Naive thymus-derived CD4-positive, alpha-beta T cell (primary cell): Measurements from ENCODE around the gene TADA3. TPM values are rescaled to one million over a fixed set of nuclear protein-coding genes. Genes with fewer than 3 reads are reported as not detected.

Source experiments
- ATAC-seq: fragments of 150-1000 bp; cut with Tn5 transposase; 2 replicates; pipeline ENCODE4 v1.10.0; 2021; ENCODE audit warnings: mild to moderate bottlenecking, moderate library complexity
- CTCF ChIA-PET: fragments of 350-600 bp; sonication (Branson Sonifier 250); formaldehyde crosslinking; loops from one replicate; lab custom pipeline; 2021; ENCODE audit warnings: antibody characterized with exemption; lab: Charles Lee
- POLR2A ChIA-PET: fragments of 350-600 bp; sonication (Branson Sonifier 250); formaldehyde crosslinking; loops from one replicate; lab custom pipeline; 2021; ENCODE audit warnings: antibody characterized with exemption, inconsistent platforms; lab: Charles Lee
- DNase-seq, 9 donors: peaks; one replicate each; pipeline versions ENCODE4 v3.0.0 to v3.0.0-alpha.2; 2020 to 2022; ENCODE audit warnings: mixed read lengths in 1 of 9
- H3K27ac ChIP-seq: one replicate; pipeline ENCODE4 v1.7.0; 2013; ENCODE audit warnings: mild to moderate bottlenecking, low read depth, low read length, moderate library complexity
- H3K27me3 ChIP-seq, 2 donors: one replicate each; pipeline ENCODE4 v1.7.0; 2013; ENCODE audit warnings: low read length in 2 of 2, mild to moderate bottlenecking in 2 of 2, moderate library complexity in 2 of 2; ENCODE audit not compliant: control insufficient read depth in 2 of 2, insufficient read depth in 2 of 2
- H3K36me3 ChIP-seq, 3 experiments: 1 replicate in 2 of 3; 2 replicates in 1 of 3; pipeline ENCODE4 v1.7.0; 2013; ENCODE audit warnings: low read length in 3 of 3, mild to moderate bottlenecking in 3 of 3, moderate library complexity in 1 of 3; ENCODE audit not compliant: insufficient read depth in 3 of 3, control insufficient read depth in 2 of 3
- H3K4me1 ChIP-seq, 2 donors: one replicate each; pipeline ENCODE4 v1.7.0; 2013; ENCODE audit warnings: low read length in 2 of 2, mild to moderate bottlenecking in 2 of 2, moderate library complexity in 1 of 2; ENCODE audit not compliant: control insufficient read depth in 2 of 2, insufficient read depth in 2 of 2
- H3K4me3 ChIP-seq: 2 replicates; pipeline ENCODE4 v1.7.0; 2013; ENCODE audit warnings: mild to moderate bottlenecking, low read length
- H3K9me3 ChIP-seq, 3 experiments: 1 replicate in 2 of 3; 2 replicates in 1 of 3; pipeline ENCODE4 v1.7.0; 2013; ENCODE audit warnings: low read length in 3 of 3; ENCODE audit not compliant: control insufficient read depth in 2 of 3
- H3K27ac Mint-ChIP-seq, 9 donors: one replicate each; pipeline ENCODE4 v1.8.0; 2020 to 2022; ENCODE audit warnings: mixed read lengths in 9 of 9, mild to moderate bottlenecking in 8 of 9, moderate library complexity in 5 of 9, inconsistent platforms in 2 of 9
- H3K27me3 Mint-ChIP-seq, 5 donors: one replicate each; pipeline ENCODE4 v1.8.0; 2021 to 2022; ENCODE audit warnings: mixed read lengths in 5 of 5, mild to moderate bottlenecking in 1 of 5
- H3K36me3 Mint-ChIP-seq, 5 donors: one replicate each; pipeline ENCODE4 v1.8.0; 2020 to 2022; ENCODE audit warnings: mixed read lengths in 5 of 5, mild to moderate bottlenecking in 3 of 5, inconsistent platforms in 1 of 5
- H3K4me1 Mint-ChIP-seq, 7 donors: one replicate each; pipeline ENCODE4 v1.8.0; 2020 to 2022; ENCODE audit warnings: mixed read lengths in 7 of 7, mild to moderate bottlenecking in 3 of 7, inconsistent platforms in 1 of 7
- H3K4me3 Mint-ChIP-seq, 10 donors: one replicate each; pipeline ENCODE4 v1.8.0; 2020 to 2022; ENCODE audit warnings: mild to moderate bottlenecking in 10 of 10, mixed read lengths in 10 of 10, moderate library complexity in 6 of 10, inconsistent platforms in 2 of 10
- H3K9me3 Mint-ChIP-seq, 11 donors: one replicate each; pipeline ENCODE4 v1.8.0; 2020 to 2022; ENCODE audit warnings: mixed read lengths in 11 of 11, mild to moderate bottlenecking in 4 of 11, inconsistent platforms in 1 of 11, moderate library complexity in 1 of 11
- intact Hi-C, 2 donors: fragments of 100-400 bp; cut with micrococcal nuclease; formaldehyde crosslinking; loops; one replicate each; pipeline ENCODE4 v1.15.1; 2023
- polyA plus RNA-seq, 2 donors: library from polyadenylated mRNA; unstranded; fragments of 300-500 nt; fragmentation: Illumina TruSeq; gene quantifications; one replicate each; pipeline ENCODE4 v1.2.3, GENCODE V29; 2021
- total RNA-seq, 6 experiments: library from RNA in 5 of 6; stranded (reverse) in 5 of 6; gene quantifications; 1 replicate in 5 of 6; 2 replicates in 1 of 6; pipeline ENCODE4 v1.2.3 and lab custom pipeline; 2021 to 2026

TADA3 gene
- total and polyA plus RNA-seq, 7 experiments from 2014 or later = 31.6 to 69.5 (median 42.7) TPM

- H3K9me3 Mint-ChIP-seq = no peaks in the 10 kb centered on the region
- intact Hi-C loops = loop anchor here in 1 of 2 donors (1.0 kb wide), 2 partner anchors 11 to 12 kb away; partner anchors contain the start of genes CAMK1 and TADA3
- peaks cover 43 to 63% (median 57%) of the 10 kb centered on the region in 7 donors for H3K4me1 Mint-ChIP-seq
- peak overlapping the region; percentile 1 to 90 (median 72) for H3K27ac Mint-ChIP-seq
- peaks cover 33 to 39% of the 10 kb centered on the region in 2 donors for H3K4me1 ChIP-seq
- DNase-seq = peak in 7 of 9 donors; percentile 21 to 48 (median 38)
- H3K36me3 ChIP-seq = peaks cover 0 to 28% (median 0%) of the 10 kb centered on the region in 3 experiments
- ChIA-PET CTCF (interaction anchor here (1.4 to 1.6 kb wide), 2 partner anchors 14 to 151 kb away, joined by 3 read pairs; no protein-coding TSS in a partner anchor), POLR2A (interaction anchor here (1.2 to 1.6 kb wide), 4 partner anchors 11 to 153 kb away, joined by 3 to 8 read pairs (median 4); partner anchors contain the start of genes ARPC4 and TADA3)
- H3K9me3 ChIP-seq = no peaks in the 10 kb centered on the region
- H3K36me3 Mint-ChIP-seq = peaks cover 4 to 26% (median 11%) of the 10 kb centered on the region in 5 donors
- peak overlapping the region; percentile 23 for H3K4me3 ChIP-seq
- no peaks in the 10 kb centered on the region for H3K27me3 ChIP-seq
- peak overlapping the region; percentile 5 for H3K27ac ChIP-seq
- peak; percentile 80 for ATAC-seq
- no peaks in the 10 kb centered on the region for H3K27me3 Mint-ChIP-seq
- peak overlapping the region; percentile 41 to 82 (median 72) for H3K4me3 Mint-ChIP-seq
These were observed 12.4 kb downstream of the TADA3 start for GRCh38 chr3:9779721-9780457.

GRCh38 chr3:9779075-9779593, 13.1 kb downstream of the TADA3 start:
- no peaks in the 10 kb centered on the region for H3K27me3 ChIP-seq
- ATAC-seq (no peak), DNase-seq (no peak)
- ChIA-PET POLR2A (interaction anchor here (1.6 kb wide), 1 partner anchor 12 kb away, joined by 8 read pairs; no protein-coding TSS in a partner anchor), CTCF (interaction anchor here (1.4 kb wide), 1 partner anchor 152 kb away, joined by 3 read pairs; no protein-coding TSS in a partner anchor)
- Mint-ChIP-seq H3K4me1 (peaks cover 43 to 63% (median 57%) of the 10 kb centered on the region in 7 donors), H3K27ac (peak overlapping the region in 6 of 9 donors; percentile 1 to 90 (median 76)), H3K36me3 (peaks cover 4 to 25% (median 10%) of the 10 kb centered on the region in 5 donors), H3K4me3 (peak overlapping the region; percentile 4 to 81 (median 69)), H3K27me3 (no peaks in the 10 kb centered on the region), H3K9me3 (no peaks in the 10 kb centered on the region)
- peaks cover 0 to 26% (median 0%) of the 10 kb centered on the region in 3 experiments for H3K36me3 ChIP-seq
- H3K4me3 ChIP-seq = no peak overlapping the region
- H3K27ac ChIP-seq = no peak overlapping the region
- H3K9me3 ChIP-seq = no peaks in the 10 kb centered on the region
- intact Hi-C loops = loop anchor here in 1 of 2 donors (1.0 kb wide), 1 partner anchor 10 kb away; the partner anchor contains the start of gene CAMK1
- peaks cover 33 to 39% of the 10 kb centered on the region in 2 donors for H3K4me1 ChIP-seq

- no peak for ATAC-seq
- peak in 1 of 9 donors; percentile 60 for DNase-seq
- H3K27ac ChIP-seq = no peak overlapping the region
- H3K4me3 ChIP-seq = no peak overlapping the region
- no peaks in the 10 kb centered on the region for H3K9me3 Mint-ChIP-seq
- ChIA-PET POLR2A (interaction anchor here (0.6 kb wide), 2 partner anchors 316 to 367 kb away, joined by 4 read pairs; no protein-coding TSS in a partner anchor), CTCF (interaction anchor here (1.6 kb wide), 1 partner anchor 168 kb away, joined by 3 read pairs; no protein-coding TSS in a partner anchor)
- no peaks in the 10 kb centered on the region for H3K9me3 ChIP-seq
- peaks cover 43 to 67% (median 57%) of the 10 kb centered on the region in 7 donors for H3K4me1 Mint-ChIP-seq
- H3K36me3 Mint-ChIP-seq = peaks cover 4 to 25% (median 10%) of the 10 kb centered on the region in 5 donors
- peaks cover 33 to 39% of the 10 kb centered on the region in 2 donors for H3K4me1 ChIP-seq
- intact Hi-C loops = loop anchor here in 1 of 2 donors (1.0 kb wide), 1 partner anchor 9 kb away; the partner anchor contains the start of gene CAMK1
- H3K27me3 Mint-ChIP-seq = no peaks in the 10 kb centered on the region
- H3K27ac Mint-ChIP-seq = peak overlapping the region in 1 of 9 donors; percentile 90
- no peaks in the 10 kb centered on the region for H3K27me3 ChIP-seq
- H3K4me3 Mint-ChIP-seq = peak overlapping the region in 7 of 10 donors; percentile 27 to 77 (median 70)
- peaks cover 0 to 19% (median 0%) of the 10 kb centered on the region in 3 experiments for H3K36me3 ChIP-seq
These were observed 13.9 kb downstream of the TADA3 start for GRCh38 chr3:9778143-9779074.

- no peak overlapping the region for H3K4me3 ChIP-seq
- H3K4me1 ChIP-seq = peaks cover 33 to 39% of the 10 kb centered on the region in 2 donors
- H3K27me3 ChIP-seq = no peaks in the 10 kb centered on the region
- Mint-ChIP-seq H3K4me1 (peaks cover 43 to 63% (median 53%) of the 10 kb centered on the region in 7 donors), H3K9me3 (no peaks in the 10 kb centered on the region), H3K27ac (peak overlapping the region in 2 of 9 donors; percentile 9 to 39), H3K4me3 (no peak overlapping the region), H3K36me3 (peaks cover 4 to 22% (median 5%) of the 10 kb centered on the region in 5 donors), H3K27me3 (no peaks in the 10 kb centered on the region)
- no peak for ATAC-seq
- H3K27ac ChIP-seq = no peak overlapping the region
- ChIA-PET POLR2A (no interaction called here), CTCF (interaction anchor here (1.6 kb wide), 1 partner anchor 169 kb away, joined by 3 read pairs; no protein-coding TSS in a partner anchor)
- no peaks in the 10 kb centered on the region for H3K9me3 ChIP-seq
- DNase-seq = no peak
- intact Hi-C loops = no loop called here
- peaks cover 0 to 19% (median 0%) of the 10 kb centered on the region in 3 experiments for H3K36me3 ChIP-seq
These were observed 14.6 kb downstream of the TADA3 start for GRCh38 chr3:9777694-9778021.

GRCh38 chr3:9776896-9777693, 15.2 kb downstream of the TADA3 start:
- no peaks in the 10 kb centered on the region for H3K27me3 Mint-ChIP-seq
- H3K36me3 Mint-ChIP-seq = peaks cover 1 to 24% (median 1%) of the 10 kb centered on the region in 5 donors
- ChIA-PET CTCF (interaction anchor here (0.6 to 1.6 kb wide), 2 partner anchors 41 to 169 kb away, joined by 3 read pairs; no protein-coding TSS in a partner anchor), POLR2A (interaction anchor here (0.9 kb wide), 1 partner anchor 15 kb away, joined by 4 read pairs; the partner anchor contains the start of genes ARPC4 and TADA3)
- Histone ChIP-seq H3K4me3 (no peak overlapping the region), H3K27ac (no peak overlapping the region), H3K27me3 (no peaks in the 10 kb centered on the region), H3K4me1 (peaks cover 33 to 39% of the 10 kb centered on the region in 2 donors), H3K9me3 (no peaks in the 10 kb centered on the region), H3K36me3 (peaks cover 0 to 14% (median 0%) of the 10 kb centered on the region in 3 experiments)
- intact Hi-C loops = no loop called here
- H3K27ac Mint-ChIP-seq = peak overlapping the region in 2 of 9 donors; percentile 2 to 9
- no peaks in the 10 kb centered on the region for H3K9me3 Mint-ChIP-seq
- peaks cover 39 to 57% (median 52%) of the 10 kb centered on the region in 7 donors for H3K4me1 Mint-ChIP-seq
- H3K4me3 Mint-ChIP-seq = no peak overlapping the region
- ATAC-seq (no peak), DNase-seq (no peak)
